ENCODE measurements around the gene SCAF1. TPM values are rescaled to one million over a fixed set of nuclear protein-coding genes. Genes with fewer than 3 reads are reported as not detected.
A peak's percentile ranks its signal among the peaks of the same experiment; 100 is the strongest.

SCAF1 gene
- total RNA-seq, 2 donors from 2014 or later, result 84.8 to 94.5 TPM

GRCh38 chr19:49655570-49656455, 13.8 kb downstream of the SCAF1 start:
- Histone ChIP-seq H3K4me3 (ENCODE audit: low read length) (no peak overlapping the region), H3K36me3 (ENCODE audit: control insufficient read depth, insufficient read depth, low read length) (peaks cover 71% of the 10 kb centered on the region), H3K9ac (ENCODE audit: extremely low read depth, low read length, poor library complexity, severe bottlenecking) (no peak overlapping the region), H3K27me3 (ENCODE audit: control insufficient read depth, insufficient read depth, low read length, poor library complexity, severe bottlenecking) (no peaks in the 10 kb centered on the region), H3K4me1 (ENCODE audit: control insufficient read depth, insufficient read depth, low read length) (no peaks in the 10 kb centered on the region), H3K9me3 (ENCODE audit: control insufficient read depth, low read length) (peaks cover 10% of the 10 kb centered on the region), H3K27ac (ENCODE audit: low read depth, low read length) (no peak overlapping the region)
- TF ChIP-seq CTCF (conservative IDR thresholded peaks at IDR 0.05), result no peak
- Mint-ChIP-seq H3K36me3 (ENCODE audit: low read depth) (peaks cover 76% of the 10 kb centered on the region), H3K27me3 (ENCODE audit: insufficient read depth) (no peaks in the 10 kb centered on the region), H3K4me1 (no peaks in the 10 kb centered on the region), H3K9me3 (peaks cover 9% of the 10 kb centered on the region), H3K27ac (no peak overlapping the region), H3K4me3 (no peak overlapping the region)
- WGBS, 2 experiments (ENCODE audit: insufficient coverage in 1 of 2, insufficient read length in 1 of 2), result 92 to 94% methylated on average over 20 to 23 of the region's 23 CpGs
- DNase-seq, result no peak

- Mint-ChIP-seq H3K27me3 (ENCODE audit: insufficient read depth) (no peaks in the 10 kb centered on the region), H3K27ac (peak overlapping the region; percentile 36), H3K4me1 (no peaks in the 10 kb centered on the region), H3K9me3 (peaks cover 9% of the 10 kb centered on the region), H3K36me3 (ENCODE audit: low read depth) (peaks cover 81% of the 10 kb centered on the region), H3K4me3 (no peak overlapping the region)
- peaks cover 10% of the 10 kb centered on the region for H3K9me3 ChIP-seq (ENCODE audit: control insufficient read depth, low read length)
- H3K9ac ChIP-seq (ENCODE audit: extremely low read depth, low read length, poor library complexity, severe bottlenecking), result no peak overlapping the region
- H3K36me3 ChIP-seq (ENCODE audit: control insufficient read depth, insufficient read depth, low read length), result peaks cover 77% of the 10 kb centered on the region
- no peak overlapping the region for H3K4me3 ChIP-seq (ENCODE audit: low read length)
- 83 to 89% methylated on average over 15 to 17 of the region's 17 CpGs for WGBS, 2 experiments (ENCODE audit: insufficient coverage in 1 of 2, insufficient read length in 1 of 2)
- H3K27me3 ChIP-seq (ENCODE audit: control insufficient read depth, insufficient read depth, low read length, poor library complexity, severe bottlenecking), result no peaks in the 10 kb centered on the region
- no peak for TF ChIP-seq CTCF (conservative IDR thresholded peaks at IDR 0.05)
- peak overlapping the region; percentile 38 for H3K27ac ChIP-seq (ENCODE audit: low read depth, low read length)
- no peaks in the 10 kb centered on the region for H3K4me1 ChIP-seq (ENCODE audit: control insufficient read depth, insufficient read depth, low read length)
- no peak for DNase-seq
These were observed 14.6 kb downstream of the SCAF1 start for GRCh38 chr19:49656456-49657109.

- Mint-ChIP-seq H3K27ac (no peak overlapping the region), H3K27me3 (ENCODE audit: insufficient read depth) (no peaks in the 10 kb centered on the region), H3K36me3 (ENCODE audit: low read depth) (peaks cover 87% of the 10 kb centered on the region), H3K4me3 (no peak overlapping the region), H3K9me3 (peaks cover 9% of the 10 kb centered on the region), H3K4me1 (no peaks in the 10 kb centered on the region)
- 93 to 95% methylated on average over 10 to 22 of the region's 22 CpGs for WGBS, 2 experiments (ENCODE audit: insufficient coverage in 1 of 2, insufficient read length in 1 of 2)
- Histone ChIP-seq H3K27ac (ENCODE audit: low read depth, low read length) (no peak overlapping the region), H3K9ac (ENCODE audit: extremely low read depth, low read length, poor library complexity, severe bottlenecking) (no peak overlapping the region), H3K36me3 (ENCODE audit: control insufficient read depth, insufficient read depth, low read length) (peaks cover 86% of the 10 kb centered on the region), H3K4me3 (ENCODE audit: low read length) (no peak overlapping the region), H3K27me3 (ENCODE audit: control insufficient read depth, insufficient read depth, low read length, poor library complexity, severe bottlenecking) (no peaks in the 10 kb centered on the region), H3K9me3 (ENCODE audit: control insufficient read depth, low read length) (peaks cover 10% of the 10 kb centered on the region), H3K4me1 (ENCODE audit: control insufficient read depth, insufficient read depth, low read length) (no peaks in the 10 kb centered on the region)
- DNase-seq, result no peak
- no peak for TF ChIP-seq CTCF (conservative IDR thresholded peaks at IDR 0.05)
These were observed 15.6 kb downstream of the SCAF1 start for GRCh38 chr19:49657493-49658138.

Measured in endodermal cell (in vitro differentiated cells).